Endodermal cell (in vitro differentiated cells): ENCODE results near the gene SBK2. TPM values are rescaled to one million over a fixed set of nuclear protein-coding genes. Genes with fewer than 3 reads are reported as not detected.

ENCODE experiments used
- DNase-seq: peaks from one replicate; pipeline ENCODE4 v3.0.0-alpha.2; 2017
- H3K27ac ChIP-seq: 2 replicates; pipeline ENCODE4 v1.5.1; 2013; ENCODE audit warnings: mild to moderate bottlenecking, low read depth, low read length, moderate library complexity
- H3K27me3 ChIP-seq: 2 replicates; pipeline ENCODE4 v1.6.1; 2013; ENCODE audit warnings: mild to moderate bottlenecking, low read length, moderate library complexity; ENCODE audit not compliant: insufficient read depth, control insufficient read depth, poor library complexity, severe bottlenecking
- H3K36me3 ChIP-seq: 2 replicates; pipeline ENCODE4 v1.7.0; 2013; ENCODE audit warnings: mild to moderate bottlenecking, low read length, moderate library complexity; ENCODE audit not compliant: control insufficient read depth, insufficient read depth
- H3K4me1 ChIP-seq: one replicate; pipeline ENCODE4 v1.7.0; 2013; ENCODE audit warnings: low read length; ENCODE audit not compliant: control insufficient read depth, insufficient read depth
- H3K4me3 ChIP-seq: 2 replicates; pipeline ENCODE4 v1.5.1; 2013; ENCODE audit warnings: mild to moderate bottlenecking, low read length, moderate library complexity
- H3K9ac ChIP-seq: 2 replicates; pipeline ENCODE4 v1.6.1; 2013; ENCODE audit warnings: mild to moderate bottlenecking, low read length, moderate library complexity; ENCODE audit not compliant: poor library complexity, severe bottlenecking; ENCODE audit errors: extremely low read depth
- H3K9me3 ChIP-seq: 2 replicates; pipeline ENCODE4 v1.6.1; 2013; ENCODE audit warnings: mild to moderate bottlenecking, low read length, moderate library complexity; ENCODE audit not compliant: control insufficient read depth
- H3K27ac Mint-ChIP-seq: 2 replicates; pipeline ENCODE4 v1.8.0; 2020; ENCODE audit warnings: mixed read lengths
- H3K27me3 Mint-ChIP-seq: 2 replicates; pipeline ENCODE4 v1.8.0; 2021; ENCODE audit warnings: mild to moderate bottlenecking, mixed read lengths; ENCODE audit not compliant: insufficient read depth
- H3K36me3 Mint-ChIP-seq: 2 replicates; pipeline ENCODE4 v1.8.0; 2020; ENCODE audit warnings: low read depth, mixed read lengths
- H3K4me1 Mint-ChIP-seq: 2 replicates; pipeline ENCODE4 v1.8.0; 2020; ENCODE audit warnings: mixed read lengths
- H3K4me3 Mint-ChIP-seq: 2 replicates; pipeline ENCODE4 v1.8.0; 2020; ENCODE audit warnings: mild to moderate bottlenecking, moderate library complexity, mixed read lengths
- H3K9me3 Mint-ChIP-seq: 2 replicates; pipeline ENCODE4 v1.8.0; 2020; ENCODE audit warnings: mild to moderate bottlenecking, mixed read lengths
- CTCF ChIP-seq: fragments of 200-600 bp; sonication (generic); conservative IDR thresholded peaks from 2 replicates; pipeline ENCODE4 v1.5.0; 2021; ENCODE audit warnings: antibody characterized with exemption, mild to moderate bottlenecking
- WGBS, 2 experiments: methylation state at CpG; one replicate each; pipeline versions ENCODE4 v1.1.5 to v1.1.7; 2013; ENCODE audit warnings: missing lambda C conversion rate in 2 of 2, mixed read lengths in 1 of 2; ENCODE audit not compliant: insufficient coverage in 1 of 2, insufficient read length in 1 of 2; 5-methylcytosine and 5-hydroxymethylcytosine counted together
- total RNA-seq, 2 donors: library from RNA; stranded (reverse); fragmentation: NEBNext Ultra II Directional in 1 of 2; extraction: Animal tissue kit (Norgen Biotek cat#: 25700) in 1 of 2; gene quantifications; 2 replicates in 1 of 2; 3 replicates in 1 of 2; pipeline ENCODE4 v1.2.1, GENCODE V29; 2021

The SBK2 gene
- total RNA-seq, 2 donors from 2014 or later: 3.3 to 6.6 TPM

DNA sequence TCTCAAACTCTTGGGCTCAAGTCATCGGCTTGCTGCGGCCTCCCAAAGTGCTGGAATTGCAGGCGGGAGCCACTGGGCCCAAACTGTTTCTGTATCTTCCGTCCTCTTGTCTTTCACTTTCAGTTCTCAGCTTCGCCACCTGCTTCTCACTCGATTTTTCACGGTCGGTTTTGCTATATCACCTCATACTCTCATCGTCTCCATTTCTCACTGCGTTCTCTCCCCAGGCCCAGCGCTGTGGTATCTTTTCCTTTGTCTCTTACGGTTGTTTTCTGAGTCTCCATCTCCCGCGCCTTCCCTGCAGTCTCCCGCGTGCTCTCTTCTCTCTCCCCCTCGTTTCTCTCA is 33.8 kb downstream of the SBK2 start:
- 93% methylated on average over 14 to 17 of the region's 17 CpGs for WGBS, 2 experiments
- Mint-ChIP-seq H3K9me3 (peaks cover 14% of the 10 kb centered on the region), H3K4me3 (no peak overlapping the region)

DNA sequence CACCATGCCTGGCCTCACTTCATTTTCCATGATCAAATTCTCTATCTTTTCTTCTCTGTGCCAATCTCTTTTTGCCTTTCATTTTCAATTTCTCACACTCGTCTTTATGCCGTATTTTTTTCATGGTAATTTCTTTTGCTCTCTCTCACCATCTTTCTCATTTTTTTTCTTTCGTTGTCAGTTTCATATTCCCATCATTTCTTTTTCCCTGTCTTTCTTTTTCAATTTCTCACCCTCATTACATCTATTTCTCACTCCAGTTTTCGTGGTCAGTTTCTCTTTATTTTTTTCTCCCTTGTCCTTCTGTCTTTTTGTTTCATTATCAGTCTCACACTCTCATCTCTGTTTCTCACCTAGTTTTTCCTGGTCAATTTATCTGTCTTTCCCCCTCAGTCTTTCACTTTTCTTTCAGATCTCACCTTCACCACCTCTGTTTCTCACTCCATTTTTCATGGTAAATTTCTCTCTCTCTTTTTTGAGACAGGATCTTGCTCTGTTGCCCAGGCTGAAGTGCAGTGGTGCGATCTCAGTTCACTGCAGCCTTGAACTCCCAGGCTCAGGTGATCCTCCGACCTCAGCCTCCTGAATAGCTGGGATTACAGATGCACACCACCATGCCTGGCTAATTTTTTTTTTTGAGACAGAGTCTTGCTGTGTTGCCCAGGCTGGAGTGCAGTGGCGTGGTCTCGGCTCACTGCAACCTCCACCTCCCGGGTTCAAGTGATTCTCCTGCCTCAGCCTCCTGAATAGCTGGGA is 34.6 kb downstream of the SBK2 start:
- peaks cover 14% of the 10 kb centered on the region for H3K9me3 Mint-ChIP-seq
- Histone ChIP-seq H3K27me3 (peaks cover 19% of the 10 kb centered on the region), H3K4me1 (no peaks in the 10 kb centered on the region), H3K9ac (no peak overlapping the region), H3K9me3 (peaks cover 6% of the 10 kb centered on the region), H3K27ac (no peak overlapping the region), H3K4me3 (no peak overlapping the region), H3K36me3 (no peaks in the 10 kb centered on the region)
- no peak overlapping the region for H3K27ac Mint-ChIP-seq
- no peaks in the 10 kb centered on the region for H3K36me3 Mint-ChIP-seq
- no peaks in the 10 kb centered on the region for H3K4me1 Mint-ChIP-seq
- 87 to 88% methylated on average over 6 to 9 of the region's 9 CpGs for WGBS, 2 experiments
- peaks cover 80% of the 10 kb centered on the region for H3K27me3 Mint-ChIP-seq
- no peak for DNase-seq
- TF ChIP-seq CTCF: no peak
- H3K4me3 Mint-ChIP-seq: no peak overlapping the region

More for the DNA sequence above, 33.8 kb downstream of the SBK2 start:
- Mint-ChIP-seq H3K27me3 (peaks cover 81% of the 10 kb centered on the region), H3K27ac (no peak overlapping the region), H3K4me1 (no peaks in the 10 kb centered on the region), H3K36me3 (no peaks in the 10 kb centered on the region)
- Histone ChIP-seq H3K27ac (no peak overlapping the region), H3K36me3 (no peaks in the 10 kb centered on the region), H3K4me3 (no peak overlapping the region), H3K4me1 (no peaks in the 10 kb centered on the region), H3K9ac (no peak overlapping the region), H3K27me3 (peaks cover 19% of the 10 kb centered on the region), H3K9me3 (peaks cover 6% of the 10 kb centered on the region)
- no peak for DNase-seq
- TF ChIP-seq CTCF: no peak

DNA sequence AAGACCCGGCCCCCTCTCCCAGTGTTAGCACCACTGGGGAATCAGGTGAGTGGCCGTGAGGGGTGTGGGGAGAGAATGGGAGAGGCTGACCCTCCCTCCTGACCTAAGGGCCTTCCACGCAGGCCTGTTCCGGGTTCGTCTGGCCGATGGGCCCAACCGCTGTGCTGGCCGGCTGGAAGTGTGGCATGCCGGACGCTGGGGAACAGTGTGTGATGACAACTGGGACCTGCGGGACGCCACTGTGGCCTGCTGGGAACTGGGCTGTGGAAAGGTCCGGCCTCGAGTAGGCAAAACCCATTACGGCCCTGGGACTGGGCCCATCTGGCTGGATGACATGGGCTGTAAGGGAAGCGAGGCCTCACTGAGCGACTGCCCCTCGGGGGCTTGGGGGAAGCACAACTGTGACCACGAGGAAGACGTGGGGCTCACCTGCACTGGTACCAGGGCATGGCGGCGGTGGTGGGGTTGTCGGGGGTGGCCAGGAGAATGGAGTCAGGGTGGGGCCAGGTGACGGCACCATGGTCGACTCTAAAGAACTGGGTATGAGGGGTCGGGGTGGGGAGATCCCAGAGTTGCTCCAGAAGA is 36.5 kb downstream of the SBK2 start:
- Mint-ChIP-seq H3K36me3 (no peaks in the 10 kb centered on the region), H3K4me1 (no peaks in the 10 kb centered on the region), H3K4me3 (no peak overlapping the region), H3K27me3 (peaks cover 68% of the 10 kb centered on the region), H3K9me3 (peaks cover 13% of the 10 kb centered on the region), H3K27ac (no peak overlapping the region)
- Histone ChIP-seq H3K4me1 (no peaks in the 10 kb centered on the region), H3K27me3 (peaks cover 19% of the 10 kb centered on the region), H3K27ac (no peak overlapping the region), H3K36me3 (no peaks in the 10 kb centered on the region), H3K4me3 (no peak overlapping the region), H3K9me3 (peaks cover 5% of the 10 kb centered on the region), H3K9ac (no peak overlapping the region)
- TF ChIP-seq CTCF: no peak
- no peak for DNase-seq
- 96 to 98% methylated on average over 19 to 25 of the region's 26 CpGs for WGBS, 2 experiments
